SK-N-MC (cell line): ENCODE data around the gene BHMT2.

Experiments used
- EZH2 ChIP-seq: fragments of 200-600 bp; sonication (generic); IDR thresholded peaks from one replicate; pipeline ENCODE4 v1.6.1; 2017; ENCODE audit warnings: antibody characterized with exemption
- FOXP2 ChIP-seq: optimal IDR thresholded peaks from 2 replicates; pipeline ENCODE3; 2011; ENCODE audit warnings: mild to moderate bottlenecking, moderate library complexity; ENCODE audit not compliant: insufficient read depth; ENCODE audit errors: extremely low read length, control extremely low read depth
- POLR2AphosphoS5 ChIP-seq: IDR thresholded peaks from 2 replicates; pipeline ENCODE4 v1.6.1; 2012; ENCODE audit warnings: mild to moderate bottlenecking, low read depth, low read length, borderline replicate concordance

DNA sequence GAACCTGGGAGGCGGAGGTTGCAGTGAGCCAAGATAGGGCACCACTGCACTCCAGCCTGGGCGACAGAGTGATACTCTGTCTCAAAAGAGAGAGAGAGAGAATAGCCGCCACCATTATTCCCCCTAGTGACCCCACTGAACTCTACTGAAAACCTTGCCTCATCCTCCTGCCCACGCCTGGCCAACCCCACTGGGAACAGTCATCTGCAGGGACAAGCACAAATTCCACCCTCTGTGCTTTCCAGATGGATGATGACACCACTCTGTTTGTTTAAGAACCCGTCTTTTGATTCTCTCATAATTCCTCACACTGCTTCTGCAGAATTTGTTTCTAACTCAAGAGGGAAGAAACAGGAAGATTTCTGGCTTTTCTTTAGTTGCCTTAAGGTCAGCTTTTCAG, 12.2 kb downstream of the BHMT2 start:
- no peak for TF ChIP-seq EZH2
- TF ChIP-seq POLR2AphosphoS5 = no peak
- no peak for TF ChIP-seq FOXP2
